HG03108 (cell line): Measurements from ENCODE around the gene STX16.

Experiments used
- ATAC-seq: cut with Tn5 transposase; IDR thresholded peaks from one replicate; pipeline ENCODE4 v1.9.1; 2021; ENCODE audit warnings: moderate library complexity; ENCODE audit not compliant: unreplicated experiment

STX16 gene

GRCh38 chr20:58695895-58696375 is 44.9 kb downstream of the STX16 start:
- no peak for ATAC-seq

GRCh38 chr20:58696411-58696961 is 45.4 kb downstream of the STX16 start:
- no peak for ATAC-seq

GRCh38 chr20:58697201-58697866 is 46.3 kb downstream of the STX16 start:
- no peak for ATAC-seq

GRCh38 chr20:58697867-58698703 is 47.0 kb downstream of the STX16 start:
- ATAC-seq: no peak

GRCh38 chr20:58698741-58699622 is 47.9 kb downstream of the STX16 start:
- no peak for ATAC-seq

- ATAC-seq: no peak
These were observed 48.6 kb downstream of the STX16 start for GRCh38 chr20:58699623-58700107.

GRCh38 chr20:58700121-58700821 is 49.2 kb downstream of the STX16 start:
- ATAC-seq: no peak

- no peak for ATAC-seq
These were observed 49.7 kb downstream of the STX16 start for GRCh38 chr20:58700823-58701222.

- ATAC-seq: no peak
These were observed 50.5 kb downstream of the STX16 start for GRCh38 chr20:58701431-58702160.

GRCh38 chr20:58702161-58702510 is 51.1 kb downstream of the STX16 start:
- ATAC-seq: no peak

- no peak for ATAC-seq
These were observed 52.0 kb downstream of the STX16 start for GRCh38 chr20:58702859-58703648.

GRCh38 chr20:58703765-58704371 is 52.8 kb downstream of the STX16 start:
- no peak for ATAC-seq

GRCh38 chr20:58705208-58705926 is 54.3 kb downstream of the STX16 start:
- ATAC-seq: no peak

- no peak for ATAC-seq
These were observed 55.2 kb downstream of the STX16 start for GRCh38 chr20:58706150-58706892.

- no peak for ATAC-seq
These were observed 56.0 kb downstream of the STX16 start for GRCh38 chr20:58706975-58707681.

- no peak for ATAC-seq
These were observed 56.7 kb downstream of the STX16 start for GRCh38 chr20:58707770-58708169.
